ENCODE measurements around the gene CLEC7A.

DNA sequence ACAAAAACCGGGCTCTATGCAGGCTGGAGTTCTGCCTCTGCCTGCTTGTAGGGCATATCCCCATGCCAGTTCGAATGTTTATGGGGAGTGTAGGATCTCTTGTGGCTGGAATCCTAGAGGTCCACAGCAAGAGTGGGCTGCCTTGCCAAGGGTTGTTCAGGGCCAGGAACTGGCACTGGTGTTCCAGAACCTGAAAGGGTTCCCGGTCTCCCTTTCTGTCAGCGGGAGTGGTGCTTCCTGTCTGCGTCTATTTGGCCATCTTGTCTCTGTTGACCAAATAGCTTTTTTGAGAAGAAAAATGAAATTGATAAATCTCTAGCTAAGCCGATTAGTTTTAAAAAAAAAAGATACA lies 24.1 kb upstream of the CLEC7A start:
- TF ChIP-seq, protein P1, sequence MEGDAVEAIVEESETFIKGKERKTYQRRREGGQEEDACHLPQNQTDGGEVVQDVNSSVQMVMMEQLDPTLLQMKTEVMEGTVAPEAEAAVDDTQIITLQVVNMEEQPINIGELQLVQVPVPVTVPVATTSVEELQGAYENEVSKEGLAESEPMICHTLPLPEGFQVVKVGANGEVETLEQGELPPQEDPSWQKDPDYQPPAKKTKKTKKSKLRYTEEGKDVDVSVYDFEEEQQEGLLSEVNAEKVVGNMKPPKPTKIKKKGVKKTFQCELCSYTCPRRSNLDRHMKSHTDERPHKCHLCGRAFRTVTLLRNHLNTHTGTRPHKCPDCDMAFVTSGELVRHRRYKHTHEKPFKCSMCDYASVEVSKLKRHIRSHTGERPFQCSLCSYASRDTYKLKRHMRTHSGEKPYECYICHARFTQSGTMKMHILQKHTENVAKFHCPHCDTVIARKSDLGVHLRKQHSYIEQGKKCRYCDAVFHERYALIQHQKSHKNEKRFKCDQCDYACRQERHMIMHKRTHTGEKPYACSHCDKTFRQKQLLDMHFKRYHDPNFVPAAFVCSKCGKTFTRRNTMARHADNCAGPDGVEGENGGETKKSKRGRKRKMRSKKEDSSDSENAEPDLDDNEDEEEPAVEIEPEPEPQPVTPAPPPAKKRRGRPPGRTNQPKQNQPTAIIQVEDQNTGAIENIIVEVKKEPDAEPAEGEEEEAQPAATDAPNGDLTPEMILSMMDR (IDR thresholded peaks at IDR 0.05; ENCODE audit: borderline replicate concordance, extremely low read depth, low read length, poor library complexity, severe bottlenecking): no peak
- TF ChIP-seq EZH2 (IDR thresholded peaks at IDR 0.05; ENCODE audit: borderline replicate concordance, low read depth, low read length, severe bottlenecking): no peak
